Ovary (tissue), 9 donors: ENCODE measurements around the gene DES. TPM values are rescaled to one million over a fixed set of nuclear protein-coding genes. Genes with fewer than 3 reads are reported as not detected.

Experiments used
- DNase-seq, 5 donors: peaks; one replicate each; pipeline ENCODE4 v3.0.0-alpha.2; 2019 to 2020
- H3K27ac ChIP-seq, 2 donors: fragments of 200-600 bp; one replicate each; pipeline versions ENCODE4 v1.5.1 to v1.8.0; 2019 to 2022
- H3K27me3 ChIP-seq: fragments of 200-600 bp; one replicate; pipeline ENCODE4 v1.8.0; 2022
- H3K36me3 ChIP-seq: fragments of 200-600 bp; sonication (generic); one replicate; pipeline ENCODE4 v1.5.1; 2019
- H3K4me1 ChIP-seq: one replicate; pipeline ENCODE4 v1.8.1; 2013; ENCODE audit warnings: mild to moderate bottlenecking, moderate library complexity; ENCODE audit not compliant: insufficient read depth
- H3K4me3 ChIP-seq: fragments of 200-600 bp; sonication (generic); one replicate; pipeline ENCODE4 v1.5.1; 2017
- H3K9me3 ChIP-seq, 2 donors: fragments of 200-600 bp in 1 of 2; sonication (generic) in 1 of 2; one replicate each; pipeline versions ENCODE4 v1.5.1 to v1.8.1; 2013 to 2019; ENCODE audit warnings: mild to moderate bottlenecking in 1 of 2, moderate library complexity in 1 of 2
- CTCF ChIP-seq, 3 donors: fragments of 450-650 bp in 2 of 3; fragments of 200-600 bp in 1 of 3; IDR thresholded peaks; one replicate each; pipeline versions ENCODE4 v1.5.1 to v1.8.0; 2016 to 2022; ENCODE audit warnings: antibody characterized with exemption in 3 of 3, mild to moderate bottlenecking in 1 of 3
- EP300 ChIP-seq: sonication (generic); formaldehyde crosslinking; IDR thresholded peaks from one replicate; pipeline ENCODE4 v1.6.1; 2017; ENCODE audit warnings: antibody characterized with exemption
- POLR2A ChIP-seq: fragments of 450-650 bp; IDR thresholded peaks from one replicate; pipeline ENCODE4 v1.6.1; 2017; ENCODE audit warnings: antibody characterized with exemption, mild to moderate bottlenecking, moderate library complexity
- WGBS, 3 donors: extraction: QIAGEN DNeasy Blood & Tissue Kit in 1 of 3; methylation state at CpG; one replicate each; pipeline versions ENCODE4 v1.1.5 to v1.1.7; 2013 to 2017; 5-methylcytosine and 5-hydroxymethylcytosine counted together
- intact Hi-C, 4 donors: fragments of 100-400 bp; cut with DNase I; formaldehyde crosslinking; loops; one replicate each; pipeline versions ENCODE4 v1.11.0 to v1.15.1; 2022 to 2023
- polyA plus RNA-seq, 2 donors: library from polyadenylated mRNA; stranded (reverse); fragments of 200-250 nt in 1 of 2; fragments of 350-450 nt in 1 of 2; fragmentation: Illumina TruSeq in 1 of 2; extraction: RNeasy Lipid Tissue Mini Kit (QIAGEN cat#74804) in 1 of 2; gene quantifications; one replicate each; pipeline ENCODE4 v1.2.3, GENCODE V29; 2013 to 2014
- total RNA-seq, 7 donors: library from RNA; depleted of rRNA in 2 of 7; stranded (reverse); fragments of >200 nt in 2 of 7; fragmentation: NEBNext Ultra II Directional in 3 of 7; extraction: Animal tissue kit (Norgen Biotek cat#: 25700) in 3 of 7; gene quantifications; one replicate each; pipeline versions ENCODE4 v1.1.0 to v1.2.4, GENCODE V29; 2016 to 2023
- donor health status: DM: no; HTN: no; CAD: no; lungs with moderate emphysema.
- donor health status: DM: no; HTN: no; CAD: no.
- donor health status: Bipolar disorder and iron deficiency.
- donor health status: DM: yes; HTN: yes; CAD: no.
- donor health status: DM: no; HTN: no; CAD: no.
- donor health status: DM: yes; HTN: yes; CAD: no.

Gene DES
- total and polyA plus RNA-seq, 9 donors: 86.5 to 1,061 (median 184) TPM

GRCh38 chr2:219434468-219434717 is 16.2 kb downstream of the DES start:
- 53 to 58% (median 56%) methylated on average over 9 of the region's 9 CpGs for WGBS, 3 donors
- Histone ChIP-seq H3K27ac (peak overlapping the region in 1 of 2 donors; percentile 29), H3K36me3 (no peaks in the 10 kb centered on the region), H3K9me3 (no peaks in the 10 kb centered on the region), H3K4me3 (peak overlapping the region; percentile 5), H3K4me1 (peaks cover 2% of the 10 kb centered on the region), H3K27me3 (no peaks in the 10 kb centered on the region)
- DNase-seq: peak in 1 of 5 donors; percentile 38
- no peak for TF ChIP-seq EP300
- no peak for TF ChIP-seq CTCF (IDR thresholded peaks at IDR 0.05)
- no peak for TF ChIP-seq POLR2A
- intact Hi-C loops: no loop called here

GRCh38 chr2:219434718-219435525 is 16.7 kb downstream of the DES start, which contains the start of gene SPEG:
TSS of gene SPEG (plus strand) at chr2:219434843. CDS start at chr2:219434978, 135 bp downstream.
- no peaks in the 10 kb centered on the region for H3K27me3 ChIP-seq
- peaks cover 2% of the 10 kb centered on the region for H3K4me1 ChIP-seq
- H3K36me3 ChIP-seq: no peaks in the 10 kb centered on the region
- peak within 1 kb of the TSS in 1 of 2 donors; percentile 29 for H3K27ac ChIP-seq
- intact Hi-C loops: no loop called here
- peak in 2 of 5 donors; percentile 38 to 48 for DNase-seq
- H3K9me3 ChIP-seq: no peaks in the 10 kb centered on the region
- peak within 1 kb of the TSS; percentile 5 for H3K4me3 ChIP-seq
- TF ChIP-seq POLR2A (no peak), EP300 (no peak)
- WGBS, 3 donors: 9 to 20% (median 10%) methylated on average over 31 to 77 of the region's 77 CpGs

DNA sequence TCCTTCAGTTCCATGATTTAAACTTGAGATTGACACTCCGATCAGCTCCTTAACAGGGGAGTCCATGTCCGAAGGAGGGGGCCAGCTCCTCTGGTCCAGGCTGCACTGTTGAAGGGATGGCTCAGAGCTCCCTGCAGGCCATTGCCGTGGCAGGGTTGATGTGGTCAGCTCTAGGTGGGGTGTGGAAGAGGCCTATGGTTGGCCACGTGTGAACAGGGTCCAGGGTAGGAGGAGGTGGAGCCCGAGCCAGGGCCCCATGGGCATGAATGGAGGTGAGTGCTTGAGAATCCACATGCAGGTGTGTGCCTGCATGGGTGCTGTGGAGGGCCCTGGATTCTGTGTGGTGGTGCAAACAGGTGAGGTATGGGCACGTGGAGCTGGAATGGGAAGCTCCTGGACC is 17.5 kb downstream of the DES start:
- DNase-seq: peak in 2 of 5 donors; percentile 21 to 29
- Histone ChIP-seq H3K27me3 (no peaks in the 10 kb centered on the region), H3K4me3 (no peak overlapping the region), H3K4me1 (peaks cover 2% of the 10 kb centered on the region), H3K36me3 (no peaks in the 10 kb centered on the region), H3K27ac (no peak overlapping the region), H3K9me3 (no peaks in the 10 kb centered on the region)
- WGBS, 3 donors: 90 to 94% (median 92%) methylated on average over 6 of the region's 6 CpGs
- TF ChIP-seq EP300 (no peak), POLR2A (no peak), CTCF (IDR thresholded peaks at IDR 0.05) (no peak)
- intact Hi-C loops: no loop called here

GRCh38 chr2:219436491-219436890 is 18.3 kb downstream of the DES start:
- no peak overlapping the region for H3K27ac ChIP-seq

More at GRCh38 chr2:219436491-219436890, 18.3 kb downstream of the DES start:
- peaks cover 2% of the 10 kb centered on the region for H3K4me1 ChIP-seq
- H3K4me3 ChIP-seq: no peak overlapping the region
- 90 to 92% (median 91%) methylated on average over 5 of the region's 5 CpGs for WGBS, 3 donors
- DNase-seq: peak in 1 of 5 donors; percentile 21
- no peak for TF ChIP-seq EP300
- no peak for TF ChIP-seq CTCF (IDR thresholded peaks at IDR 0.05)
- TF ChIP-seq POLR2A: no peak
- no peaks in the 10 kb centered on the region for H3K36me3 ChIP-seq
- no peaks in the 10 kb centered on the region for H3K27me3 ChIP-seq
- no peaks in the 10 kb centered on the region for H3K9me3 ChIP-seq
- intact Hi-C loops: no loop called here
